Prostate gland (tissue), 2 donors: ENCODE results near the gene ST6GALNAC5.

Source experiments
- POLR2AphosphoS5 ChIP-seq: sonication (generic); formaldehyde crosslinking; IDR thresholded peaks from one replicate; pipeline ENCODE4 v1.6.1; 2017; ENCODE audit warnings: antibody characterized with exemption
- TF ChIP-seq, protein P1 (sequence below), 4 experiments: fragments of 200-600 bp in 2 of 4; fragments of 450-650 bp in 2 of 4; sonication (generic) in 2 of 4; IDR thresholded peaks; 1 replicate in 3 of 4; 2 replicates in 1 of 4; pipeline ENCODE4 v1.5.1; 2016 to 2019; ENCODE audit warnings: antibody characterized with exemption in 4 of 4, mild to moderate bottlenecking in 2 of 4, moderate library complexity in 2 of 4

DNA sequence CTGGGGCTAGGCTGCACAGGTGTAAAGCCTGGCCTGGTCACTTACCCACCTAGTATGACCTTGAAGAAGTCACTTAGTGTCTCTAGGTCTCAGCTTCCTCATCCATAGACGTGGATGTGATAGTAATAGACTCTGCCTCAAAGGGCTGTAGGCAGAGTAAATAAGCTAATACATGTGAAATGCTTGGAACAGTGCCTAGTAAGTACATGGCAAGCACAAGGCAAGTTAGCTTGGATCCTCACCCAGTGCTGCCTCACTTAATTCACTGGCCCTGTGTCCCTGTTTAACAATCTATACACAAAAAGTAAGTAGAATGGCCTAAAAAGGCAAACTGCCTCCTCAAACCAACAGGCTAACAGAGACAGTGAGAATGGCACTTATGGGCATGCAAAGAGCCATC lies 184.1 kb downstream of the ST6GALNAC5 start:
- TF ChIP-seq, protein P1, sequence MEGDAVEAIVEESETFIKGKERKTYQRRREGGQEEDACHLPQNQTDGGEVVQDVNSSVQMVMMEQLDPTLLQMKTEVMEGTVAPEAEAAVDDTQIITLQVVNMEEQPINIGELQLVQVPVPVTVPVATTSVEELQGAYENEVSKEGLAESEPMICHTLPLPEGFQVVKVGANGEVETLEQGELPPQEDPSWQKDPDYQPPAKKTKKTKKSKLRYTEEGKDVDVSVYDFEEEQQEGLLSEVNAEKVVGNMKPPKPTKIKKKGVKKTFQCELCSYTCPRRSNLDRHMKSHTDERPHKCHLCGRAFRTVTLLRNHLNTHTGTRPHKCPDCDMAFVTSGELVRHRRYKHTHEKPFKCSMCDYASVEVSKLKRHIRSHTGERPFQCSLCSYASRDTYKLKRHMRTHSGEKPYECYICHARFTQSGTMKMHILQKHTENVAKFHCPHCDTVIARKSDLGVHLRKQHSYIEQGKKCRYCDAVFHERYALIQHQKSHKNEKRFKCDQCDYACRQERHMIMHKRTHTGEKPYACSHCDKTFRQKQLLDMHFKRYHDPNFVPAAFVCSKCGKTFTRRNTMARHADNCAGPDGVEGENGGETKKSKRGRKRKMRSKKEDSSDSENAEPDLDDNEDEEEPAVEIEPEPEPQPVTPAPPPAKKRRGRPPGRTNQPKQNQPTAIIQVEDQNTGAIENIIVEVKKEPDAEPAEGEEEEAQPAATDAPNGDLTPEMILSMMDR (IDR thresholded peaks at IDR 0.05): no peak
- TF ChIP-seq POLR2AphosphoS5: no peak
